A673 (cell line): ENCODE data around the gene LBH. TPM values are rescaled to one million over a fixed set of nuclear protein-coding genes. Genes with fewer than 3 reads are reported as not detected.

Experiments used
- BruUV-seq: library from RNA; stranded (reverse); fragments of 400-500 nt; replicated peaks from 2 replicates; lab custom pipeline; 2021; lab: Mats Ljungman, UMichigan
- CTCF ChIA-PET: fragments of 300-600 bp; sonication (Branson Sonifier 250); formaldehyde crosslinking; loops from one replicate; lab custom pipeline; 2022; ENCODE audit warnings: antibody characterized with exemption; lab: Charles Lee
- POLR2A ChIA-PET: fragments of 300-600 bp; sonication (Branson Sonifier 250); formaldehyde crosslinking; loops from one replicate; lab custom pipeline; 2022; ENCODE audit warnings: antibody characterized with exemption; ENCODE audit not compliant: low non-redundant PET; lab: Charles Lee
- DNase-seq: peaks from one replicate; pipeline ENCODE4 v3.0.0-alpha.2; 2015; ENCODE audit warnings: low spot score
- H3K27ac ChIP-seq: fragments of 200-600 bp; sonication (generic); 2 replicates; pipeline ENCODE4 v1.5.1; 2016; ENCODE audit warnings: mixed run types, low read depth, mild to moderate bottlenecking, mixed read lengths, antibody characterized with exemption, low read length; ENCODE audit not compliant: poor library complexity, severe bottlenecking
- H3K27me3 ChIP-seq: fragments of 200-600 bp; sonication (generic); replicated peaks from 2 replicates; pipeline ENCODE4 v1.6.1; 2017; ENCODE audit warnings: mixed run types, low read depth, mild to moderate bottlenecking, mixed read lengths, antibody characterized with exemption, low read length; ENCODE audit not compliant: insufficient read depth, poor library complexity
- H3K36me3 ChIP-seq: fragments of 200-600 bp; sonication (generic); 2 replicates; pipeline ENCODE4 v1.6.1; 2016; ENCODE audit warnings: mixed run types, mild to moderate bottlenecking, mixed read lengths, antibody characterized with exemption, low read length; ENCODE audit not compliant: insufficient read depth, poor library complexity, severe bottlenecking
- H3K4me1 ChIP-seq: fragments of 200-600 bp; sonication (generic); 2 replicates; pipeline ENCODE4 v1.6.1; 2017; ENCODE audit warnings: mixed run types, mild to moderate bottlenecking, mixed read lengths, antibody characterized with exemption, low read length; ENCODE audit not compliant: insufficient read depth, poor library complexity, severe bottlenecking
- H3K4me3 ChIP-seq: fragments of 200-600 bp; sonication (generic); 2 replicates; pipeline ENCODE4 v1.5.1; 2016; ENCODE audit warnings: low read depth, mixed run types, mild to moderate bottlenecking, mixed read lengths, low read length; ENCODE audit not compliant: poor library complexity, severe bottlenecking
- H3K9me3 ChIP-seq: fragments of 200-600 bp; sonication (generic); 2 replicates; pipeline ENCODE4 v1.6.1; 2016; ENCODE audit warnings: mixed run types, low read depth, mild to moderate bottlenecking, mixed read lengths, antibody characterized with exemption, low read length; ENCODE audit not compliant: poor library complexity, severe bottlenecking
- EZH2 ChIP-seq: fragments of 200-600 bp; sonication (generic); IDR thresholded peaks from 2 replicates; pipeline ENCODE4 v1.6.1; 2017; ENCODE audit warnings: borderline replicate concordance, low read depth, mild to moderate bottlenecking, mixed read lengths, antibody characterized with exemption, low read length; ENCODE audit not compliant: poor library complexity, severe bottlenecking
- intact Hi-C: fragments of 100-400 bp; cut with micrococcal nuclease; formaldehyde crosslinking; loops from one replicate; pipeline ENCODE4 v1.10.0; 2022; ENCODE audit not compliant: unreplicated experiment
- total RNA-seq: library from RNA; stranded (reverse); gene quantifications from 2 replicates; pipeline ENCODE4 v1.2.3, GENCODE V29; 2021
- TF ChIP-seq, protein P1 (sequence below): fragments of 300-800, 200-600 bp; sonication (generic); conservative IDR thresholded peaks from 2 replicates; pipeline ENCODE4 v1.5.1; 2017; ENCODE audit warnings: low read depth, mild to moderate bottlenecking, antibody characterized with exemption, low read length, moderate library complexity, mixed read lengths

Gene LBH
- total RNA-seq, 1 experiment from 2014 or later = 140 TPM

DNA sequence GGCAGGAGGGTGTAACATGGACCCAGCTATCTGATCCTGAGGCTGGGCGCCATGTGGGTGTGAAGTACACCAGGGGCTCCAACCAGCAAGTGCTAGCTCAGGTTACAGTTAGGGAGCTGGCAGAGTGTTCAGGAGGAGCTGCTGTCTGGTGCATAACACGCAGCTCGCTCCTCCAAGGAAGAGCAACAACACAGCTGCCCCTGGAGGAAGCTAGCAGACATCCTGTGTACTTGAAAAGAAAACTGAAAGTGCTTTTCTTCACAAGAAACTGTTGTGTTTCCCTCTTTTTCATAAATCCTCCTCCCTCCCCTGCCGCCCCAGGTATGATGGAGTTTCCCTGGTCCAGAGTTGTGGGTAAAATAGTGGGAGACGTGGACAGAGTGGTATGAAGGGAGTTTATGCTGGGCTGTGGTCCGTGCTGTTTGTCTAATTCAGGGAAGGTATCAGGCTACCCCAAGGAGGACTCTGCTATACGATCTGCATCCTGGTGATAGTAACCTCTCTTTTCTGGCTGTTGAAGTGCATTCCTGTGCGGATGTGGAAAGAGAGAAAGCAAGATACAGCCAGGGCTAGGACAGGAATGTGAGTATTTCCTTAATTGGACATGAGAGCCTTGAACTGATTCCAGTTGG, 6.1 kb upstream of the LBH start:
- DNase-seq = peak; percentile 70
- peak overlapping the region; percentile 44 for H3K27ac ChIP-seq
- H3K4me1 ChIP-seq = peaks cover 21% of the 10 kb centered on the region
- H3K27me3 ChIP-seq = no peaks in the 10 kb centered on the region
- intact Hi-C loops = no loop called here
- TF ChIP-seq EZH2 = no peak
- TF ChIP-seq, protein P1, sequence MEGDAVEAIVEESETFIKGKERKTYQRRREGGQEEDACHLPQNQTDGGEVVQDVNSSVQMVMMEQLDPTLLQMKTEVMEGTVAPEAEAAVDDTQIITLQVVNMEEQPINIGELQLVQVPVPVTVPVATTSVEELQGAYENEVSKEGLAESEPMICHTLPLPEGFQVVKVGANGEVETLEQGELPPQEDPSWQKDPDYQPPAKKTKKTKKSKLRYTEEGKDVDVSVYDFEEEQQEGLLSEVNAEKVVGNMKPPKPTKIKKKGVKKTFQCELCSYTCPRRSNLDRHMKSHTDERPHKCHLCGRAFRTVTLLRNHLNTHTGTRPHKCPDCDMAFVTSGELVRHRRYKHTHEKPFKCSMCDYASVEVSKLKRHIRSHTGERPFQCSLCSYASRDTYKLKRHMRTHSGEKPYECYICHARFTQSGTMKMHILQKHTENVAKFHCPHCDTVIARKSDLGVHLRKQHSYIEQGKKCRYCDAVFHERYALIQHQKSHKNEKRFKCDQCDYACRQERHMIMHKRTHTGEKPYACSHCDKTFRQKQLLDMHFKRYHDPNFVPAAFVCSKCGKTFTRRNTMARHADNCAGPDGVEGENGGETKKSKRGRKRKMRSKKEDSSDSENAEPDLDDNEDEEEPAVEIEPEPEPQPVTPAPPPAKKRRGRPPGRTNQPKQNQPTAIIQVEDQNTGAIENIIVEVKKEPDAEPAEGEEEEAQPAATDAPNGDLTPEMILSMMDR = no peak
- peak overlapping the region; percentile 17 for H3K4me3 ChIP-seq
- no peaks in the 10 kb centered on the region for H3K9me3 ChIP-seq
- CTCF ChIA-PET = no interaction called here
- TSS peak; percentile 64 for BruUV-seq
- POLR2A ChIA-PET = interaction anchor here (0.6 kb wide), 1 partner anchor 79 kb away, joined by 5 read pairs; no protein-coding TSS in a partner anchor
- H3K36me3 ChIP-seq = no peaks in the 10 kb centered on the region

DNA sequence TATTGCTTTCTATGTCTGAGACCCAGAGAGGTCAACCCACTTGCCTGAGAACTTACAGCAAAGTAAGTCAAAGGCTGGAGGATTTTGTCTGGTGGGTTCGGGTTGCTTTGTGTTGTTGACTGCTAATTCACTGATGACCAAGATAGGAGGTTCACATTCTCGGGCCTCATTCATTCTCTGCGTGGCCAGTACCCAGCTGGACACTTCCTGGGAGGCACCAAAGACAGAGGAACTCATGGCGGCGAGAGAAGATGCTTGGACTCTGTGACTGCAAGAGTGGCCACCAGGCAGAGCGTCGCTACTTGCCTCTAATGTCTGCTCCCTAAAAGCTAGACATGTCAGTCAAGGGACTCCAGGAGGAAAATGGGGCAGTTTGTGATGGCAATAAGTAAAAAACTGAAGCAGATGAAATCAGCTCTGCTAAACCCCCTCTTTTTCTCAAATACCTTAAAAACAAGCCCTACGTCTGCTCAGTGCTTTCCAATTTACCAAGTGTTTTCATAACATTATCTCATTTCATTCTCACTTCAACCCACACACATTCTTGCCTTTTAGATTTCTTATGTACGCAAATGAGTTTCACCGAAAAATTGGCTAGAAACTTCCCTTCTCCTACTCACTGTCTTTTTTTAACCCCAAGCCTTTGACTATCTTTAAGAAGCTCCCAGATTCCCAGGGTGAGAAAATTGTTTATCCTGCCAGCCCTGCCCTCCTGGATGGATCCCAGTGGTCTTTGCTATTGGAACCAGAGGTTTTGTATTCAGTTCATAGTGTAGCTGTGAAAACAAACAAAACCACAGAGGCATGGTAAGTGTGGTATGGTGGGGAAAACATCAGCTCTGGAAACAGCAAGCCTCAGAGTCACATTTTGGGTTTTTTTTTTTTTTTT, 4.9 kb upstream of the LBH start:
- peak overlapping the region; percentile 44 for H3K27ac ChIP-seq
- CTCF ChIA-PET = interaction anchor here (0.6 kb wide), 2 partner anchors 25 to 138 kb away, joined by 3 to 6 read pairs; no protein-coding TSS in a partner anchor
- POLR2A ChIA-PET = no interaction called here

DNA sequence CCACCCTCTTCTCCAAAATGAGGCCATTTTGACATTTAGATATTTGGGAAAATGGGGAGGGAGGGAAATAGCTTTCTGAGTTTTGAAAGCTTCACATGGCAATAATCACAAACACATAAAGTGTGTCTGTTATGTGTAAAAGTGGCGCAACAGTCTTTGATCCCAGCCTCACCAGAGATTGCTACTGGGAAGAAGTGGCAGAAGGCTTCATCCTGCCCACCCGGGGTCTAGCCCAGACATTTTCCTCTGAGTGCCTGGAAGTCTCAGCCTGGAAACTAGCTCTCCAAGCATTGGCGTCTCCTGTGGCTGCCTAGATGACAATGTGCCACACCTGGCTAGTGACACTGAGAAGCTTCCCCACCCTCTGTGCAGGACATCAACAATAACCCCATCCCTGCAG, 1.7 kb upstream of the LBH start:
- POLR2A ChIA-PET = no interaction called here

More for the DNA sequence above, 4.9 kb upstream of the LBH start:
- BruUV-seq = no TSS peak
- TF ChIP-seq, protein P1 = no peak
- TF ChIP-seq EZH2 = no peak
- Histone ChIP-seq H3K27me3 (no peaks in the 10 kb centered on the region), H3K4me1 (peaks cover 23% of the 10 kb centered on the region), H3K9me3 (no peaks in the 10 kb centered on the region), H3K4me3 (no peak overlapping the region), H3K36me3 (no peaks in the 10 kb centered on the region)
- no peak for DNase-seq
- intact Hi-C loops = no loop called here

More for the DNA sequence above, 1.7 kb upstream of the LBH start:
- DNase-seq = no peak
- no peak overlapping the region for H3K27ac ChIP-seq
- no peaks in the 10 kb centered on the region for H3K27me3 ChIP-seq
- BruUV-seq = no TSS peak
- TF ChIP-seq, protein P1 = no peak
- TF ChIP-seq EZH2 = no peak
- H3K4me1 ChIP-seq = peaks cover 14% of the 10 kb centered on the region
- peaks cover 8% of the 10 kb centered on the region for H3K36me3 ChIP-seq
- CTCF ChIA-PET = interaction anchor here (1.9 kb wide), 1 partner anchor 482 kb away, joined by 18 read pairs; no protein-coding TSS in a partner anchor
- no peak overlapping the region for H3K4me3 ChIP-seq
- intact Hi-C loops = no loop called here
- H3K9me3 ChIP-seq = no peaks in the 10 kb centered on the region
